ENCODE measurements around the gene CD47. TPM values are rescaled to one million over a fixed set of nuclear protein-coding genes. Genes with fewer than 3 reads are reported as not detected.

The CD47 gene
- total RNA-seq, 2 experiments from 2014 or later: 88.7 to 91.6 TPM

DNA sequence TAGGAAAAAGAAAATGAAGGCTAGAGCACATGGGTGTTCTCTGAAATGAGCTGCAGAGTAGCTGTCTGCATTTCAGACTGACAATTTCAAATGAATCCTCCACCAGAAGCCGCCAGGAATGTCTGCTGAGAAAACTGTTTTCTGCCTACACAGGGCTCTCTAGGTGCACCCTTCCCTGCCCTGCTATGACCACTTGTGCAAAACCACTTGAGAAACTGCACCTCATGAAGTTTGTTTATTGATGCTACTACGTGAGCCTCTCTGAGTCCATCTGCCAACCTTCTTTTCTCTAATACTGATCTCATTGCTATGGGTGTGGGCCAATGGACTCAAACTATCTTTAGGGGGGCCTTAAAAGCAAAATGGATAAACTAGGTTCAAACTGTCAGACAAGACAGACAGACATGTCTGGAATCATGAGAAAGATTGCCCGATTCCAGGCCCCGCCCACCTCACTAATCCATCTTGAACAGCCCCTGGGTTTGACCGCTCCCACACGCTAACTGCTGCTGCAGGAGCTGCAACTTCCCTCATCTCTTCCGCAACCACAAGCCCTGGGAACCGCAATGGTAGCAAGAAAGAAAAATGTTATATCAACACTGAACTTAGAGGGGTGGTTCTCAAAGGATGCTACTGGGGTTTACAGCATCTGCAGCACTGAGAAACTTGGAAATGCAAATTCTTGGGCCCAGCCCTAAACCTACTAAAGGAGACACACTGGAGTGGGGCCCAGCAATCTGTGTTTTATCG lies 9.0 kb upstream of the CD47 start:
- Mint-ChIP-seq H3K36me3 (ENCODE audit: low read depth) (no peaks in the 10 kb centered on the region), H3K27me3 (no peaks in the 10 kb centered on the region), H3K9me3 (no peaks in the 10 kb centered on the region), H3K27ac (peak overlapping the region; percentile 85), H3K4me3 (no peak overlapping the region), H3K4me1 (ENCODE audit: low read depth) (peaks cover 65% of the 10 kb centered on the region)
- intact Hi-C loops (cut with micrococcal nuclease): no loop called here
- CTCF ChIA-PET: interaction anchor here (1.0 kb wide), 1 partner anchor 18 kb away, joined by 4 read pairs; no protein-coding TSS in a partner anchor
- ATAC-seq (peak; percentile 17), DNase-seq (peak; percentile 73)
- no peak for TF ChIP-seq CTCF (IDR thresholded peaks at IDR 0.05)
- POLR2A ChIA-PET: interaction anchor here (0.6 to 13.4 kb wide), 4 partner anchors 8 to 25 kb away, joined by 3 to 161 read pairs (median 25); no protein-coding TSS in a partner anchor

- Mint-ChIP-seq H3K36me3 (ENCODE audit: low read depth) (no peaks in the 10 kb centered on the region), H3K4me1 (ENCODE audit: low read depth) (peaks cover 67% of the 10 kb centered on the region), H3K9me3 (no peaks in the 10 kb centered on the region), H3K27me3 (no peaks in the 10 kb centered on the region), H3K27ac (no peak overlapping the region), H3K4me3 (no peak overlapping the region)
- TF ChIP-seq CTCF (IDR thresholded peaks at IDR 0.05): no peak
- ATAC-seq: no peak
- ChIA-PET CTCF (no interaction called here), POLR2A (interaction anchor here (0.6 to 13.4 kb wide), 3 partner anchors 12 to 25 kb away, joined by 3 to 161 read pairs (median 42); no protein-coding TSS in a partner anchor)
- intact Hi-C loops (cut with micrococcal nuclease): no loop called here
- no peak for DNase-seq
Observed at GRCh38 chr3:108099244-108099643, 8.4 kb upstream of the CD47 start.

GRCh38 chr3:108098003-108098370 lies 7.2 kb upstream of the CD47 start:
- H3K4me1 Mint-ChIP-seq (ENCODE audit: low read depth): peaks cover 74% of the 10 kb centered on the region
- H3K36me3 Mint-ChIP-seq (ENCODE audit: low read depth): no peaks in the 10 kb centered on the region
- no peaks in the 10 kb centered on the region for H3K9me3 Mint-ChIP-seq
- POLR2A ChIA-PET: interaction anchor here (0.6 to 13.4 kb wide), 4 partner anchors 9 to 54 kb away, joined by 3 to 161 read pairs (median 7); no protein-coding TSS in a partner anchor
- H3K27ac Mint-ChIP-seq: no peak overlapping the region
- no peak for TF ChIP-seq CTCF (IDR thresholded peaks at IDR 0.05)
- no peaks in the 10 kb centered on the region for H3K27me3 Mint-ChIP-seq
- DNase-seq (no peak), ATAC-seq (no peak)
- CTCF ChIA-PET: interaction anchor here (2.1 kb wide), 1 partner anchor 8 kb away, joined by 5 read pairs; no protein-coding TSS in a partner anchor
- intact Hi-C loops (cut with micrococcal nuclease): no loop called here
- H3K4me3 Mint-ChIP-seq: no peak overlapping the region

DNA sequence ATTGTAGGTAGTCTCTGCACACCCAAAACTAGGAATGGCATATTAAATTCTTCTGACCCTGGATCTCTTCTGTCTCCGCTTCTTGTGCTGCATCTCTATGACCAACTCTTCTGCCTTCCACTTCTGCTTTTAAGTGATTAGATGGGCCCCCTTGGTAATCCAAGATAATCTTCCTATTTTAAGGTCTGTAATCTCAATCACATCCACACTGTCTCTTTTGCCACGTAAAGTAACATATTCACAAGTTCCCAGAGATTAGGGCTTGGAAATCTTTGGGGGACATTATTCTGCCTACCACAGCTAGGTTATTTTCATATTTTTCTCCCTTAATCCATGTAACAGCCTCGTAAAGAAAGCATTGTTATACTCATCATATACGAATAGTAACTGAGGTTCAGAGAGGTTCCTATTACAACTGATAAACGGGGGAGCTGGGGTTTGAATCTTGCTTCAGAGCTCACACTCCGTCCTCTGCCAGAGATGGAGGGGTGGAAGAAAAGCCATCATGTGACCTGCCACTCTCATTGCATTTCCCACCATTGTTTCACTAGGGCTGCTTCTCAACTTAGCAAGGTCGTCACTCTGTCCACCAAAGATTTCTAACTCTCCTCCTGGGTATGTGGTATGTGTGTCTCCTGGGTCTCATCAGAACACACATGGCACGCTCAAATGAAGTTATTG lies 6.6 kb upstream of the CD47 start:
- intact Hi-C loops (cut with micrococcal nuclease): no loop called here

More for the DNA sequence above, 6.6 kb upstream of the CD47 start:
- Mint-ChIP-seq H3K27me3 (no peaks in the 10 kb centered on the region), H3K27ac (no peak overlapping the region), H3K9me3 (no peaks in the 10 kb centered on the region), H3K4me1 (ENCODE audit: low read depth) (peaks cover 75% of the 10 kb centered on the region), H3K36me3 (ENCODE audit: low read depth) (no peaks in the 10 kb centered on the region), H3K4me3 (peak overlapping the region; percentile 48)
- ATAC-seq: no peak
- CTCF ChIA-PET: interaction anchor here (2.1 kb wide), 1 partner anchor 8 kb away, joined by 5 read pairs; no protein-coding TSS in a partner anchor
- no peak for TF ChIP-seq CTCF (IDR thresholded peaks at IDR 0.05)
- POLR2A ChIA-PET: interaction anchor here (0.6 to 13.4 kb wide), 4 partner anchors 8 to 53 kb away, joined by 3 to 161 read pairs (median 7); no protein-coding TSS in a partner anchor
- DNase-seq: no peak

Measured in activated CD8-positive, alpha-beta T cell treated with anti-CD3 and anti-CD28 coated beads for 36 hours (primary cell).